K562 (cell line): ENCODE data around the gene ARID3B. TPM values are rescaled to one million over a fixed set of nuclear protein-coding genes. Genes with fewer than 3 reads are reported as not detected.

Experiments used
- ATAC-seq: fragments of 200-7000 bp; cut with Tn5 transposase; 3 replicates; pipeline ENCODE4 v1.9.1; 2020; ENCODE audit warnings: moderate library complexity
- BruUV-seq: library from RNA; stranded (reverse); fragments of 400-500 nt; replicated peaks from 2 replicates; lab custom pipeline; 2021; lab: Mats Ljungman, UMichigan
- CTCF ChIA-PET: fragments of 300-600 bp; formaldehyde crosslinking; extraction: SDS; loops from one replicate; lab custom pipeline; 2021; ENCODE audit warnings: low intra/inter-chr PET ratio; lab: Yijun Ruan, JAX
- POLR2A ChIA-PET: fragments of 300-600, 350-650 bp; sonication (Branson Sonifier 250); formaldehyde crosslinking; extraction: SDS; loops from one replicate; lab custom pipeline; 2021; ENCODE audit warnings: antibody characterized with exemption, inconsistent platforms; lab: Yijun Ruan, JAX
- DNase-seq, 4 experiments: peaks; one replicate each; pipeline versions ENCODE4 v3.0.0 to v3.0.0-alpha.2; 2011 to 2018; ENCODE audit warnings: low spot score in 3 of 4, mixed read lengths in 3 of 4; ENCODE audit errors: extremely low read depth in 1 of 4
- FAIRE-seq: peaks from 2 replicates; lab custom pipeline; 2011; peaks lifted over from hg19 to GRCh38; lab: Jason Lieb, UNC
- H2AFZ ChIP-seq: 2 replicates; pipeline ENCODE4 v1.6.0; 2011; ENCODE audit warnings: low read depth, low read length, control low read depth, inconsistent platforms
- H3K27ac ChIP-seq: fragments of 200-600 bp; 3 replicates; pipeline ENCODE4 v1.8.0; 2011; ENCODE audit warnings: low read depth, mild to moderate bottlenecking, control low read depth, inconsistent platforms, low read length, moderate library complexity, mixed read lengths; ENCODE audit errors: extremely low read depth
- H3K27me3 ChIP-seq, 2 experiments: fragments of 300-600 bp in 1 of 2; 2 replicates in 1 of 2; 3 replicates in 1 of 2; pipeline versions ENCODE4 v1.6.0 to v1.8.0; 2011; ENCODE audit warnings: inconsistent platforms in 2 of 2, low read length in 2 of 2, mild to moderate bottlenecking in 1 of 2, mixed read lengths in 1 of 2, moderate library complexity in 1 of 2; ENCODE audit not compliant: control insufficient read depth in 2 of 2, insufficient read depth in 2 of 2
- H3K36me3 ChIP-seq: fragments of 300-600 bp; 3 replicates; pipeline ENCODE4 v1.8.0; 2011; ENCODE audit warnings: mild to moderate bottlenecking, low read length, inconsistent platforms; ENCODE audit not compliant: control insufficient read depth, insufficient read depth
- H3K4me1 ChIP-seq, 2 experiments: fragments of 200-600 bp in 1 of 2; replicated peaks in 1 of 2; 2 replicates in 1 of 2; 3 replicates in 1 of 2; pipeline versions ENCODE4 v1.5.1 to v1.8.0; 2011; ENCODE audit warnings: inconsistent platforms in 2 of 2, low read length in 2 of 2, mild to moderate bottlenecking in 1 of 2, mixed read lengths in 1 of 2, moderate library complexity in 1 of 2; ENCODE audit not compliant: control insufficient read depth in 2 of 2, insufficient read depth in 2 of 2
- H3K4me2 ChIP-seq: 2 replicates; pipeline ENCODE4 v1.6.1; 2011; ENCODE audit warnings: low read length, control low read depth, inconsistent platforms, mixed read lengths; ENCODE audit not compliant: insufficient read depth
- H3K4me3 ChIP-seq: fragments of 200-600 bp; sonication (generic), shearing (Covaris generic); 2 replicates; pipeline ENCODE4 v1.5.1; 2016; ENCODE audit warnings: control low read depth, inconsistent platforms
- H3K79me2 ChIP-seq: fragments of 200-600 bp; 3 replicates; pipeline ENCODE4 v1.8.0; 2011; ENCODE audit warnings: low read length, inconsistent platforms; ENCODE audit not compliant: control insufficient read depth, insufficient read depth
- H3K9ac ChIP-seq, 2 experiments: 2 replicates each; pipeline versions ENCODE4 v1.6.0 to v1.6.1; 2011; ENCODE audit warnings: low read depth in 2 of 2, low read length in 2 of 2, control low read depth in 1 of 2, inconsistent platforms in 1 of 2, mild to moderate bottlenecking in 1 of 2, mixed read lengths in 1 of 2; ENCODE audit not compliant: insufficient read depth in 1 of 2
- H3K9me1 ChIP-seq: one replicate; pipeline ENCODE4 v1.6.0; 2011; ENCODE audit warnings: inconsistent platforms, mild to moderate bottlenecking, low read length, moderate library complexity; ENCODE audit not compliant: control insufficient read depth, insufficient read depth
- H3K9me3 ChIP-seq: replicated peaks from 2 replicates; pipeline ENCODE4 v1.5.1; 2011; ENCODE audit warnings: low read depth, low read length, inconsistent platforms; ENCODE audit not compliant: control insufficient read depth, insufficient read depth
- H4K20me1 ChIP-seq: replicated peaks from 2 replicates; pipeline ENCODE4 v1.6.1; 2011; ENCODE audit warnings: low read length, inconsistent platforms, mixed read lengths; ENCODE audit not compliant: control insufficient read depth, insufficient read depth
- PHF21A ChIP-seq: fragments of 450-650 bp; IDR thresholded peaks from 2 replicates; pipeline ENCODE4 v1.6.1; 2017; ENCODE audit warnings: low read depth, borderline replicate concordance
- THRAP3 ChIP-seq: fragments of 450-650 bp; IDR thresholded peaks from 2 replicates; pipeline ENCODE4 v1.6.1; 2016; ENCODE audit warnings: mild to moderate bottlenecking, inconsistent platforms, borderline replicate concordance
- ZNF124 ChIP-seq: sonication (generic); formaldehyde crosslinking; IDR thresholded peaks from 2 replicates; pipeline ENCODE4 v1.8.1; 2022; ENCODE audit warnings: missing genetic modification reagents
- WGBS: fragments of 100-300 bp; shearing (Covaris generic); methylation state at CpG from one replicate; pipeline ENCODE4 v1.1.6; 2016; ENCODE audit warnings: low coverage, mixed read lengths; ENCODE audit not compliant: insufficient coverage; ENCODE audit errors: missing lambda C conversion rate; 5-methylcytosine and 5-hydroxymethylcytosine counted together
- in situ Hi-C: fragments of 300-500 bp; cut with MboI; formaldehyde crosslinking; loops from 4 replicates; pipeline ENCODE4 v1.15.0; 2018; ENCODE audit warnings: inconsistent platforms, mixed read lengths
- intact Hi-C: fragments of 100-400 bp; cut with micrococcal nuclease; formaldehyde crosslinking; loops from 2 replicates; pipeline ENCODE4 v1.14.2; 2022
- polyA plus RNA-seq, 8 experiments: library from polyadenylated mRNA; depleted of rRNA in 4 of 8; stranded (reverse) in 5 of 8; unstranded in 3 of 8; fragments of >200 nt; fragmentation: Nextera tagmentation in 2 of 8; fragmentation: Illumina TruSeq in 1 of 8; extraction: Ambion mirVana in 2 of 8; extraction: Trizol in 1 of 8; gene quantifications; 2 replicates each; pipeline versions ENCODE4 v1.2.1 to v1.2.3, GENCODE V29; 2011 to 2014; ENCODE audit warnings: inconsistent platforms in 1 of 8, missing spikeins in 1 of 8
- total RNA-seq, 7 experiments: library from RNA; depleted of rRNA in 6 of 7; stranded (reverse); fragments of >200 nt in 6 of 7; fragmentation: Illumina TruSeq in 2 of 7; extraction: Trizol in 2 of 7; gene quantifications; 2 replicates each; pipeline versions ENCODE4 v1.2.1 to v1.2.3, GENCODE V29; 2011 to 2021; ENCODE audit warnings: low replicate concordance in 1 of 7
- TF ChIP-seq, protein P1 (sequence below): fragments of 250-450 bp; sonication (Bioruptor Pico); IDR thresholded peaks from 2 replicates; pipeline ENCODE4 v1.8.0; 2022; ENCODE audit warnings: moderate library complexity, mild to moderate bottlenecking, inconsistent platforms

Gene ARID3B
- total and polyA plus RNA-seq, 9 of the 15 experiments (the other 6 are each of a cell fraction or from before 2014, with no cell fraction given), result 0.32 to 15.1 (median 7.1) TPM

DNA sequence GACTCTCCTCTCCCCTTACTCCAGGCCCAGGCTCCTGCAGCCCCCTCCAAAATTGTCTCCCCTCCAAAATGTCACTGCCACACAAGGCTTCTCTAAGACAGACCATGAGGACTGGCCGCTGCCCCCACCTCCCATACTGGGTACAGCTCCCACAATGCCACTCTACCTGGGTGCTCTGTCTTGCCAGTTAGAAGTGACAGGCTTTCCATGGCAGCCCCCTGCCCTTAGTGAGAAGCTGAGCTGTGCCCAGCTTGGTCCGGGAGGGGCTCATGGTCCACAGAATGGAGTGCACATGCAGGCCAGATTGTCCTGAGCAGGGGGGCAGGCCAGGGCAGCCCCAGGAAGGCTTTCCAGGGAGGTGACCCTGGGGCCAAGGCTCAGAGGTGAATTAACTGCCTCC is 71.7 kb downstream of the ARID3B start:
- CTCF ChIA-PET, result interaction anchor here (0.7 kb wide), 1 partner anchor 18 kb away, joined by 3 read pairs; no protein-coding TSS in a partner anchor
- intact Hi-C loops, result loop anchor here (5.0 to 10.0 kb wide), 2 partner anchors 150 to 618 kb away; partner anchors contain the start of genes PML, STOML1 and UBL7

More for the DNA sequence above, 71.7 kb downstream of the ARID3B start:
- Histone ChIP-seq H3K36me3 (peaks cover 6% of the 10 kb centered on the region; the same call in 1 of the 3 replicates), H3K4me2 (no peak overlapping the region), H3K27ac (no peak overlapping the region), H3K4me1 (peaks cover 29 to 63% of the 10 kb centered on the region in 2 experiments), H3K9me3 (no peaks in the 10 kb centered on the region), H3K79me2 (peaks cover 28% of the 10 kb centered on the region), H3K9me1 (peaks cover 2% of the 10 kb centered on the region), H3K4me3 (no peak overlapping the region), H3K9ac (no peak overlapping the region), H4K20me1 (peaks cover 32% of the 10 kb centered on the region), H2AFZ (no peak overlapping the region), H3K27me3 (peaks cover 0 to 11% of the 10 kb centered on the region in 2 experiments; a peak in 2 of 5 replicates)
- FAIRE-seq, result no peak
- 17% methylated on average over 2 of the region's 2 CpGs for WGBS
- POLR2A ChIA-PET, result interaction anchor here (0.5 to 9.7 kb wide), 5 partner anchors 12 to 1119 kb away, joined by 3 to 111 read pairs (median 5); no protein-coding TSS in a partner anchor
- DNase-seq, result no peak
- TF ChIP-seq THRAP3, result no peak
- TF ChIP-seq ZNF124, result no peak
- TF ChIP-seq PHF21A, result no peak
- TF ChIP-seq, protein P1, sequence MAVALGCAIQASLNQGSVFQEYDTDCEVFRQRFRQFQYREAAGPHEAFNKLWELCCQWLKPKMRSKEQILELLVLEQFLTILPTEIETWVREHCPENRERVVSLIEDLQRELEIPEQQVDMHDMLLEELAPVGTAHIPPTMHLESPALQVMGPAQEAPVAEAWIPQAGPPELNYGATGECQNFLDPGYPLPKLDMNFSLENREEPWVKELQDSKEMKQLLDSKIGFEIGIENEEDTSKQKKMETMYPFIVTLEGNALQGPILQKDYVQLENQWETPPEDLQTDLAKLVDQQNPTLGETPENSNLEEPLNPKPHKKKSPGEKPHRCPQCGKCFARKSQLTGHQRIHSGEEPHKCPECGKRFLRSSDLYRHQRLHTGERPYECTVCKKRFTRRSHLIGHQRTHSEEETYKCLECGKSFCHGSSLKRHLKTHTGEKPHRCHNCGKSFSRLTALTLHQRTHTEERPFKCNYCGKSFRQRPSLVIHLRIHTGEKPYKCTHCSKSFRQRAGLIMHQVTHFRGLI, result no peak
- BruUV-seq, result no TSS peak
- in situ Hi-C loops, result loop anchor here (5.0 kb wide), 1 partner anchor 65 kb away; no protein-coding TSS in a partner anchor
- no peak for ATAC-seq
